T follicular helper cell (primary cell): ENCODE measurements around the gene HIVEP3.

ENCODE experiments used
- DNase-seq: peaks from one replicate; pipeline ENCODE4 v3.0.0-alpha.2; 2020; ENCODE audit warnings: low read depth

The HIVEP3 gene

DNA sequence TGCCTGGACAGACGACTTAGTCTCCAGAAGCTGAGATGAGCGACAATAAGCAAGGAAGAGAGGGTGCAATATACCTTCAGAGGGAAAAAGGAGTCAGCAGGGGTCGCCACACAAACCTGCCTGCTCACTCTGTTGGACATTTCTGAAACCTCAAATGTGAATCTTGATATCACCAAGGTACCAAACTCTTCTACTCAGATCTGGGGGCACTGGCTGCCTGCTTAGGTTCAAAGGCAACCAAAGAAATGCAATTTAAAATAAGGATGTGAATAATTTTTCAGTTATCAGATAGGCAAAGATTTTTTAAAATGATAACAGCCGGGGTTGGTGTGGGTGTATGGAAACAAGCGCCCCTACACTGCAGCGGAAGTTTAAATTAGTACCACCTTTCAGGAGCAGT, 164.2 kb downstream of the HIVEP3 start:
- no peak for DNase-seq

- no peak for DNase-seq
Observed at GRCh38 chr1:41752514-41753170, 166.1 kb downstream of the HIVEP3 start.

DNA sequence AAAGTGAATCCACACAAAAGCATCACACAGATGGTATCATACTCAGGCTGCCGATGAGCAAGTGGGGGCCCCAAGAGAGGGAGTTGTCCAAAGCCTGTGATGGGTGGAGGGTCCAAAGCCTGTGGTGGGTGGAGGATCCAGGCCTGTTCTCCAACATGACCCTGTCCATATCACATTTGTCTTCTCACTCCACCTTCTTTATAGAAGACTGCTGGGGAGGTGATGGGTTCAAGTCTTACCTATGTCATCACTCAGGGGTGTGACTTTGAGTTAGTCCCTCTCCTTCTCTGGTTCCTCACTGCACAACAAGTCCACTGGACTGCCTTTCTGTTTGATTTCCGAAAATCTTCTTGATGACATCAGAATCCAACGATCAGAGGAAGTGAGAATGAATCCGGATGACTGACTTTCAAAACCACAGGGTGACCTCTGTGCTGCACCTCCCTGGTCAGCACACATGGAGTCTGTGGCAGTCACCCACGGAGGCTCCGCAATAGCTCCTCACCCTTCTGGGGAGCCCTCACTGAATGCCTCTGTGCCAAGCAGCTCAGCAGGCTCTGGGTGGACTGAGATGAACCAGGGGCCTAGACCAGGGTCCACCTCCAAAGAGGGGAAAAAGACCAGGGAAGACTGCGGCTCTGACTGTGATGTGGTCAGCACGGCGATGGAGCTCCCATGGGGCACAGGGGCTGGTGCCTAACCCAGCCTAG, 166.8 kb downstream of the HIVEP3 start:
- DNase-seq: no peak

- DNase-seq: no peak
Observed at GRCh38 chr1:41749991-41750745, 168.6 kb downstream of the HIVEP3 start.

DNA sequence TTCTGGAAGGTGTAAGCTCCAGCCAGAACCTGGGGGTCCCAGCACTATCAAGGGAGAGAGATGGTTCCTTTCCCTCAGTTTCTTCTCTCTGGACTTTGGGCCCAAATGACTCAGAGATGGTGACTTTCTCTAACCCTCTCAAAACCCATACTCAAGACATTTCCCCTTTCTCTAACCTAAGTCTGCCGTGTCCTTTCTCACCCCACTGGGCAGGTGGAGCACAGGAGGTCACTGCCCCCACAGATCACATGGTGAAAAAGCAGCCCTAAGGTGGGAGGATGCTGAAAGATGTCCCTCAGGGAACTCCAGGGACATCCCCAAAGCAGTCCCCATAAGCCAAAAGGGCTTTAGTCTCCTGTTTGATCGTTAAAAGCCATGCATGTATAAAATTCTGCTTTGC, 173.7 kb downstream of the HIVEP3 start:
- DNase-seq: no peak

DNA sequence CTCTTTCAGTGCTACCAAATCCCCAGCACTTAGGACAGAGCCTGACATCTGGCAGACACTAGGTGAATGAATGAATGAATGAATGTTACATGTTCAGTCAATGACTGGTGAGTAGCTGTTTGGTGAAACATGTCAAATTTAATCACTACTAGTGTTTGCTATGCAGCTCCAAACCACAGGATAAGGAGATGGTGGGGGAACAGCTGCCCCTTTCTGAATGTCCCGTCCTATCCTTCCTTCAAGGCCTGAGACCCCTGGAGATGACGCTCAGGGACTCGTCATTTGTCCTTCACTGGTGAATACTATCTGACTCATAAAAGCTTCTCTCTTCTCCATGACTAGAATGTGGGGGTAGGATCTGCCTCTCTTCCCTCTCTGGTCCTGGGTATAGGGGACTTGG, 175.4 kb downstream of the HIVEP3 start:
- DNase-seq: no peak

- DNase-seq: no peak
Observed at GRCh38 chr1:41742219-41742618, 176.5 kb downstream of the HIVEP3 start.

GRCh38 chr1:41741244-41741643, 177.5 kb downstream of the HIVEP3 start:
- no peak for DNase-seq

DNA sequence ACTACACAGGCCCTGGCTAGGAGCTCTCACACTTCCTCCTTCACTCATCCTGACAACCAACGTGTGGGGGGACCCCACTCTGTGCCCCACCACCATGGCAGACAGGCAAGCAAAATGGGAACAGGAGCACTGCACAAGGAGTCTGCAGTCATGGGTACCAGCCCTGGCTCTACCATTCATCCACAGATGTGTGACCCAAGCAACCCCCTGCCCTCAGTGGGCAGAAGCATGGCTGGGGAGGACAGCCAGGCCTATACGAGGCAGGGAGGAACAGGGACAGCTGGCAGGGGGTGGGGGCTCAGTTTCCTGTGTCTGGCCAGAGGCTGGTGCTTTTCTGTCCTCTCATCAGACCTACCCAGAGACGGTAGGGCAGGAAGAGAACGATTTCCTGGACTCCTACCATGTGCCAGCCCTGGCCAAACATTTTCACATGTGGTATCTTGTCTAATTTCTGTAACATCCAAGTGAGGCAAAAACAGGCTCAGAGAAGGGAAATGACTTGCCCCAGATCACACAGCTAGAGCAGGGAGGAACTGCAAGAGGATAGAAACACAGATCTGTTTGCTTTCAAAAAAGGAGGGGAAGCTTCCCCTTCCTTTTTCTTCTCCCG, 178.0 kb downstream of the HIVEP3 start:
- DNase-seq: no peak

- no peak for DNase-seq
Observed at GRCh38 chr1:41740058-41740457, 178.7 kb downstream of the HIVEP3 start.

GRCh38 chr1:41739061-41739955, 179.4 kb downstream of the HIVEP3 start:
- peak; percentile 34 for DNase-seq

GRCh38 chr1:41738475-41738874, 180.2 kb downstream of the HIVEP3 start:
- no peak for DNase-seq

GRCh38 chr1:41738006-41738405, 180.7 kb downstream of the HIVEP3 start:
- no peak for DNase-seq

DNA sequence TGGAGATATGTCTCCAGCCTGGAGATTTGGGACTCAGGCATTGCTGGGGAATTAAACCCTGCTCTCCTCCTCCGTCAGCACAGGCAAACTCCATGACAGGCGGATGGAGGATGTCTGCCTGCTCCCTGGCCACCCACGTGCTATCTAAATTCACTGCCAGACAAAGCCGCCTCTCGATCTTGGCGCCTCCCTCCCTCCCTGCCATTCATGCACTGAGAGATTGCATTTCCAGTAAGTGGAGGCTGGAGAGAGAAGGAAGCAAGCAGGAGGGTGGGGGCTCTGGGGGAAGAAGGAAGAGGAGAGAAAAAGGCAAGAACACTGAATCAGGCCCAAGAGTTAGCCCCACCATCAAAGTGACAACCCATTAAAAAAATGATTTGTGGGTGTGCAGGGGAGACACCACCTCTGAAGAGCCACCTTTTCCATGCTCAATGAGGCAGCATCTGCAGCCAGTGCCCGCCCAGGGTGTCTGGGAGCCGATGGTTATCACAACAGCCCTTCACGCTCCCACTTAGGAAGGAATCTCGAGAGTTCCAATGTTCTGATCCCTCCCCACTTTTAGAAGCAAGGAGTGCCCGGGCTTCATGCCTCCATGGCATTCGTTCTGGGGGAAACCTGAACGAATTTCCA, 183.0 kb downstream of the HIVEP3 start:
- no peak for DNase-seq

DNA sequence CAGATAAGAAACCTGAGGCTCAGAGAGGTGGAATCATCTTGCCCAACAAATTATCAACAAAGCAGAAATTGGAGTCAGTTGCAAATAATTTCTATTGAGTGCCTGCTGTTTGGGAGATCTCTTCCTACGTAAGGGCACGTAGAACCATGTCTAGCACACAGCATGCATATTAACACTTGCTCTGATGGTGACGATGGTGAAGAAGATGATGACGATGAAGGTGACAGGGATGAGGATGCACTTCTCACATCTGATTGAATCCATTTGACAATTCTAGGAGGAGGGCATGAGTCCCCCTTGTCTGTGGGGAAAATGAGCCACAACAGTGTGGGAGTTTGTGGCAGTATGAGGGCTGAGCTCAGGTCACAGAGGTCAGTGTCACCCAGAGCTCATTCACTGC, 183.6 kb downstream of the HIVEP3 start:
- DNase-seq: no peak

DNA sequence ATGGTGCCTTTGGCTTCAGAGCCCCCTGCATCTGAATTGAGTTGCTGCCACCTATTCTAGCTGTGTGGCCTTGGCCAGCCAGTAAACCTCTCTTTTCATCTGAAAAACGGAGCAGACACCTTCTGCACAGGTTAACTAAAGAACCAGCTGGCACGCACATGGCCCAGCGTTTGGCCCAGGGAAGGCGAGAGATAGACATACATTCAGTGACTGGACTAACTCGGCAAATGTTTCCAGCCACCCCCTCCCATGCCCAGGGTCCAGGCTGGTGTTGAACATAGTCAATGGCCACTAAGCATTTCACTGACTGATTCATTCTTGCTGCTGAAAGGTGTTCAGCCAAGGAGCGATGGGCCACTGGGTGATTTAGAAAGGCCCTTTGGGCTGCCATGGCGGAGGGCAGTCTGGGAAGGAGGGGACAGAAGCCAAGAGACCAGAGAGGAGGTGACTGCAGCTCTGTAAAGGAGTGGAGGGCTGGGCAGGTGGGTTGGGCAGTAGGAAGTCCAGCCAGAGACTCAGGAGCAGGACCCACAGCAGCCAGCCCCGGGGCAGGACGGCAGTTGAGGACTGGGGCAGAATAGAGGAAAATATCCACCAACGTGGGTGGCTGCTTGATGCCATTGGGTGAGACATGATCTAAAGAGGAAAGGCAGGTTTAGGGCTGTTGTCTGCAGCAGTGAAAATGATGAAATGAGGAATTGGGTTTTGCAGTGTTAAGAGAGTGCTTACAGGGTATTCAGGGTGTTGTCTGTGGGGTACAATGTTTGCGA, 184.3 kb downstream of the HIVEP3 start:
- DNase-seq: no peak

GRCh38 chr1:41733725-41734124, 185.0 kb downstream of the HIVEP3 start:
- no peak for DNase-seq

DNA sequence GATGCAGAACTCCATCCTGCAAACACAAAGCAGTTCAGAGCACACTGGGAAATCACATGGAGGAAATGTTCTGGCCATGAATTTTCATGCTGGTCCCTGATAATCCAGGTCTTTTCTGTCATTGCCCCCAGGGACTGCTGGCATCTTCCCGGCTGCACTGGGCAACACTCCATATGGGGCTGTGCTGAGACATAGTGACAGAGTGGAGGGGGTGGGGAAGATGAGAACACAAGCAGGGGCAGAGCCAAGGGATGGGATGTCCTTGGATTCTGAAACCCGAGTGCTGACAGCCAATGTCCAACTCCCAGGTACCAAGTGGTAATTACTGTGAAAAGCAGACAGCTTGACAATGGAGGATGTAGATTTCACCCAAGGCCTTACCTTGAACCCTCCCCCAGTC, 185.7 kb downstream of the HIVEP3 start:
- no peak for DNase-seq

DNA sequence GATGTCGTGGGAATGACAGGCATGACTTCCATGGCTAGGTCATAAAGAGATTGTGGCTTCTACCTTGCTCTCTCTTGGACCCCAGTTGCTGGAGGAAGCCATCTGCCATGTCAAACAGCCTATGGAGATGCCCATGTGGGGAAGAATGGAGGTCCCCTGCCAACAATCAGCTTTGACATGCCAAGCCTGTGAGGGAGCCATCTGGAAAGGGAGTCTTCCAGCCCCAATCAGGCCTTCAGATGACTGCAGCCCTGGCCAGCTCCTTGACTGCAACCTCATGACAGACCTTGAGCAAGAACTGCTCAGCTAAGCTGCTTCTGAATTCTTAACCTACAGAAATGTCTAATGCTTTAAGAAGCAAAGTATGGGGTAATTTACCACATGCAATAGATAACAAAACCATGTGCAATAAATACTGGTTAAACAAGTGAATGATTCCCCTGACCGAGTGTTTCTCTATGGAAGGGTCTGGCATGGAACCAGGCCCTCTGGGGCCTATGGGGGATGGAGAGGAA, 187.1 kb downstream of the HIVEP3 start:
- DNase-seq: no peak

- DNase-seq: no peak
Observed at GRCh38 chr1:41730806-41731205, 187.9 kb downstream of the HIVEP3 start.
